HG02571 (cell line): Measurements from ENCODE around the gene MGST3.
"Not testable (repeated sequence)": the region's sequence is repeated elsewhere in the genome, so short reads cannot be mapped to it uniquely, and the experiment has no call there.

Source experiments
- ATAC-seq: cut with Tn5 transposase; IDR thresholded peaks from one replicate; pipeline ENCODE4 v1.9.1; 2021; ENCODE audit warnings: mild to moderate bottlenecking, moderate library complexity; ENCODE audit not compliant: unreplicated experiment

Gene MGST3

DNA sequence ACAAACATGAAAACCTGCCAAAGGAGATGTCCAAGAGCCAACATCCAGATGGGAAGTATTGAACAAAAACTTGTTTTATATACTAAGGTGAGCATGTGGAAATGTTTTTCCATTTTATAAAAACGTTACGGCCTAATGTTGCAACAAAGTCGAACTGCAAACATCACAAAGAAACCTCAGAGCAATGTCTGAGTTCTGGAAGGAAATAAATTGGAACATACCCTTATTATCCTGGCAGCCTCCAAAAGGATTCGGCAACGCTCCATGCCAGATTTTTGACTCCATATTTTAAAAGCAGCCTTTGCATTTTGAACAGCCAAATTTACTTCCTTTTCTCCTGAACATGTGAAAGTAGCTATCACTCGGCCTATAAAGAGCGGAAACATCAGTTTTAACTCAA lies 64.0 kb downstream of the MGST3 start:
- ATAC-seq: no peak

GRCh38 chr1:165696625-165697100 lies 65.6 kb downstream of the MGST3 start:
- no peak for ATAC-seq

GRCh38 chr1:165697491-165697880 lies 66.5 kb downstream of the MGST3 start:
- ATAC-seq: no peak

GRCh38 chr1:165697881-165698760 lies 67.1 kb downstream of the MGST3 start, which contains the start of gene ALDH9A1:
Gene ALDH9A1, minus strand, starts transcription at chr1:165698562. Its CDS starts 4 bp downstream, at chr1:165698558.
- peak; percentile 91 for ATAC-seq

DNA sequence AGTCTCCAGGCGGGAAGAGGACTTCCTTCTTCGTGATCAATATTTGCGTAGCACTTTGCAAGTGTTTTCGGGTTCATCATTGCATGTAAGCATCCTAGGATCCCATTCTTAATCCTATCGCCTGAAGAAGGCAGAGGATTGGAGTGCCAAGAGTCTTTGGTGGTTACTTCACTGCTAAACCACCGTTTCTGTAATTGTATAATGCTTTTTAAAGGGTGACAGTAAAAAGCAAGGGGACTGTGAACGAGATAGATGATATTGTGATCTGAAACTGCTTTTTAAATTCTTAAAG lies 67.7 kb downstream of the MGST3 start:
- no peak for ATAC-seq

DNA sequence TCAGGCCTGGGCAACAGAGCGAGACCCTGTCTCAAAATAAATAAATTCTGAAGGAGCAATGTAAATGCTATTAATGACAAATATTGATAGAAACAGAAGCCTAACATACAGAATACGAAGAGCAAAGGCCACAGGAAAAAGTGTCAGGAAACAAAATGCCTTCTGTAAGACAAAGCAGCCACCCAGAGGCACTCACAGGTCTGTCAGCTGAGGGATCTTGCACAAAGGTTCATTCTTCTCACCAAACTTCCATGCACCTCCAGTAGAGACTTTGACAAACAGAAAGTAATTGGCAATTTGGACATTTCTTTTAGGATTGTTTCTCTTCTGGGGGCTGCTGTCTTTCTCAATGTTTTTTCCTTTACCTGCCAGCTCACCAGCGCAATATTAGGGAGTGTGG lies 68.5 kb downstream of the MGST3 start:
- no peak for ATAC-seq

GRCh38 chr1:165701922-165702321 lies 70.9 kb downstream of the MGST3 start:
- not testable (repeated sequence) for ATAC-seq

DNA sequence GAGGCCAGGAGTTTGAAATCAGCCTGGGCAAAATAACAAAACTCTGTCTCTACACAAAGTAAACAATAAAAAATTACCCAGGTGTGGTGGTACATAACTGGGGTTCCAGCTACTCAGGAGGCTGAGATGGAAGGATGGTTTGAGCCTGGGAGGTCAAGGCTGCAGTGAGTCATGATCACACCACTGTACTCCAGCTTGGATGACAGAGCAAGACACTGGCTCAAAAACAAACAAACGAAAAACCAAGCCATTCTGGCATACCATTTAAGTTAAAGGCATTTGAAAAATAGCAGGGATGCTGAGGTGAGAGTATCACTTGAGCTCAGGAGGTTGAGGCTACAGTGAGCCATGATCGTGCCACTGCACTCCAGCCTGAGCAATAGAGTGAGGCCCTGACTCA lies 72.6 kb downstream of the MGST3 start:
- ATAC-seq: no peak
